Epithelial cell of esophagus (primary cell): ENCODE measurements around the gene TMPRSS2.
A peak's percentile ranks its signal among the peaks of the same experiment; 100 is the strongest.

Experiments used
- DNase-seq: peaks from one replicate; pipeline ENCODE4 v3.0.0; 2010; ENCODE audit warnings: low read depth
- H3K4me3 ChIP-seq: 2 replicates; pipeline ENCODE4 v1.5.1; 2011; ENCODE audit warnings: mild to moderate bottlenecking, low read length, control low read depth
- CTCF ChIP-seq: IDR thresholded peaks from 2 replicates; pipeline ENCODE4 v1.5.1; 2011; ENCODE audit warnings: low read depth, mild to moderate bottlenecking, low read length, control low read depth, inconsistent platforms; ENCODE audit not compliant: insufficient read depth; ENCODE audit errors: missing control alignments

TMPRSS2 gene

GRCh38 chr21:41453198-41453597, 54.8 kb downstream of the TMPRSS2 start:
- no peak overlapping the region for H3K4me3 ChIP-seq
- no peak for TF ChIP-seq CTCF

GRCh38 chr21:41451753-41452676, 55.9 kb downstream of the TMPRSS2 start:
- no peak for TF ChIP-seq CTCF
- no peak overlapping the region for H3K4me3 ChIP-seq
- DNase-seq = peak; percentile 32

More at GRCh38 chr21:41453198-41453597, 54.8 kb downstream of the TMPRSS2 start:
- no peak for DNase-seq

- no peak for TF ChIP-seq CTCF
- no peak for DNase-seq
- no peak overlapping the region for H3K4me3 ChIP-seq
Observed at GRCh38 chr21:41449613-41450012, 58.3 kb downstream of the TMPRSS2 start.

- TF ChIP-seq CTCF = no peak
Observed at GRCh38 chr21:41447356-41447755, 60.6 kb downstream of the TMPRSS2 start.

GRCh38 chr21:41446586-41446985, 61.4 kb downstream of the TMPRSS2 start:
- no peak overlapping the region for H3K4me3 ChIP-seq
- TF ChIP-seq CTCF = no peak
- no peak for DNase-seq

More at GRCh38 chr21:41447356-41447755, 60.6 kb downstream of the TMPRSS2 start:
- no peak overlapping the region for H3K4me3 ChIP-seq
- no peak for DNase-seq

- H3K4me3 ChIP-seq = no peak overlapping the region
- TF ChIP-seq CTCF = no peak
- no peak for DNase-seq
Observed at GRCh38 chr21:41445465-41445862, 62.5 kb downstream of the TMPRSS2 start.
